Common myeloid progenitor, CD34-positive (primary cell): Measurements from ENCODE around the gene BGN.

Experiments used
- CTCF ChIA-PET: fragments of 350-600 bp; sonication (Branson Sonifier 250); formaldehyde crosslinking; loops from one replicate; lab custom pipeline; 2021; ENCODE audit warnings: antibody characterized with exemption; lab: Charles Lee
- POLR2A ChIA-PET: fragments of 350-600 bp; sonication (Branson Sonifier 250); formaldehyde crosslinking; loops from one replicate; lab custom pipeline; 2021; ENCODE audit warnings: antibody characterized with exemption; lab: Charles Lee
- DNase-seq, 3 donors: peaks; one replicate each; pipeline versions ENCODE4 v3.0.0 to v3.0.0-alpha.2; 2013
- H3K27ac ChIP-seq, 2 experiments: 1 replicate in 1 of 2; 2 replicates in 1 of 2; pipeline ENCODE4 v1.7.0; 2013; ENCODE audit warnings: inconsistent platforms in 2 of 2, low read length in 2 of 2, mild to moderate bottlenecking in 2 of 2, low read depth in 1 of 2, moderate library complexity in 1 of 2; ENCODE audit not compliant: severe bottlenecking in 2 of 2, insufficient read depth in 1 of 2, poor library complexity in 1 of 2
- H3K27me3 ChIP-seq, 5 experiments: replicated peaks in 2 of 5; 1 replicate in 3 of 5; 2 replicates in 2 of 5; pipeline versions ENCODE4 v1.6.1 to v1.7.0; 2013; ENCODE audit warnings: low read length in 4 of 5, mild to moderate bottlenecking in 2 of 5, moderate library complexity in 2 of 5, inconsistent platforms in 1 of 5; ENCODE audit not compliant: insufficient read depth in 5 of 5, control insufficient read depth in 4 of 5
- H3K36me3 ChIP-seq, 4 experiments: 1 replicate in 2 of 4; 2 replicates in 2 of 4; pipeline versions ENCODE4 v1.6.1 to v1.7.0; 2013; ENCODE audit warnings: low read length in 3 of 4, control low read depth in 1 of 4, mild to moderate bottlenecking in 1 of 4; ENCODE audit not compliant: control insufficient read depth in 4 of 4, insufficient read depth in 4 of 4
- H3K4me1 ChIP-seq, 4 experiments: 1 replicate in 3 of 4; 2 replicates in 1 of 4; pipeline versions ENCODE4 v1.6.1 to v1.7.1; 2013; ENCODE audit warnings: low read length in 3 of 4, mild to moderate bottlenecking in 3 of 4, control low read depth in 1 of 4, inconsistent platforms in 1 of 4, moderate library complexity in 1 of 4; ENCODE audit not compliant: control insufficient read depth in 4 of 4, insufficient read depth in 4 of 4; ENCODE audit errors: control extremely low read depth in 1 of 4
- H3K4me3 ChIP-seq, 7 experiments: 1 replicate in 4 of 7; 2 replicates in 3 of 7; pipeline versions ENCODE4 v1.5.1 to v1.7.0; 2013; ENCODE audit warnings: mild to moderate bottlenecking in 7 of 7, low read length in 6 of 7, moderate library complexity in 6 of 7, inconsistent platforms in 2 of 7, low read depth in 2 of 7, control low read depth in 1 of 7; ENCODE audit not compliant: insufficient read depth in 4 of 7, control insufficient read depth in 1 of 7; ENCODE audit errors: extremely low read depth in 1 of 7
- H3K9me3 ChIP-seq, 5 experiments: 1 replicate in 4 of 5; 2 replicates in 1 of 5; pipeline versions ENCODE4 v1.6.1 to v1.7.1; 2013; ENCODE audit warnings: low read length in 4 of 5, mild to moderate bottlenecking in 2 of 5, inconsistent platforms in 1 of 5, low read depth in 1 of 5, moderate library complexity in 1 of 5; ENCODE audit not compliant: control insufficient read depth in 4 of 5, insufficient read depth in 2 of 5; ENCODE audit errors: control extremely low read depth in 1 of 5
- WGBS: methylation state at CpG from one replicate; pipeline ENCODE4 v1.1.5; 2013; ENCODE audit not compliant: insufficient coverage; 5-methylcytosine and 5-hydroxymethylcytosine counted together

Gene BGN

DNA sequence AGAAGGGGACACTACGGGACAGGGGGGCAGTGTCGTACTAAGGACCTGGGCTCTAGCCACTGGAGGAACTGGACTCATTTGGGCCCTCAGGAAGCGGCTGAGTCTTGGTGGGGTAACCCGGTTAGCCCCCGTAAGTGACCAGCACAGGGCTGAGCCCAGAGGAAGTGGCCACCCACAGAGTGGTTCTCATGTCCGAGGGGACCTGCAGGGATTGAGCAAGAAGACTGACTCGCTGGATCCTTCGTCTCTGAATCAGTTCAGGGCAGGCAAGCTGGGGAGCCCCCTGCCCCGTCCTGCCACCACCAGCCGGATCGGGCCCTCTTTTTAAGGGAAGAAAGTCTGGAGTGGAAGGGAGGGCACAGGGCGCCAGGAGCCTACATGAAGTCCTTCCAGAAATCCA lies 719 bp upstream of the BGN start:
- no peak overlapping the region for H3K4me3 ChIP-seq
- POLR2A ChIA-PET, result no interaction called here
- H3K27ac ChIP-seq, result no peak overlapping the region
- H3K9me3 ChIP-seq, result no peaks in the 10 kb centered on the region
- 83% methylated on average over 6 of the region's 12 CpGs for WGBS
- CTCF ChIA-PET, result interaction anchor here (1.1 to 1.2 kb wide), 2 partner anchors 20 to 23 kb away, joined by 3 to 4 read pairs; no protein-coding TSS in a partner anchor
- H3K27me3 ChIP-seq, result peaks cover 0 to 27% (median 0%) of the 10 kb centered on the region in 5 experiments
- H3K36me3 ChIP-seq, result no peaks in the 10 kb centered on the region
- peaks cover 0 to 16% (median 8%) of the 10 kb centered on the region in 4 experiments for H3K4me1 ChIP-seq
- DNase-seq, result no peak

- DNase-seq, result no peak
- Histone ChIP-seq H3K27ac (no peak overlapping the region), H3K27me3 (peaks cover 0 to 27% (median 0%) of the 10 kb centered on the region in 5 experiments), H3K9me3 (no peaks in the 10 kb centered on the region), H3K4me1 (peaks cover 0 to 16% (median 8%) of the 10 kb centered on the region in 4 experiments), H3K36me3 (no peaks in the 10 kb centered on the region), H3K4me3 (no peak overlapping the region)
- ChIA-PET CTCF (interaction anchor here (1.5 to 1.6 kb wide), 2 partner anchors 18 to 458 kb away, joined by 4 to 5 read pairs; no protein-coding TSS in a partner anchor), POLR2A (no interaction called here)
- WGBS, result 65% methylated on average over 17 of the region's 17 CpGs
Observed at GRCh38 chrX:153495362-153495751, 577 bp downstream of the BGN start.

GRCh38 chrX:153495903-153496589 lies 1.3 kb downstream of the BGN start:
- 89% methylated on average over 15 of the region's 18 CpGs for WGBS
- POLR2A ChIA-PET, result no interaction called here
- no peaks in the 10 kb centered on the region for H3K9me3 ChIP-seq

GRCh38 chrX:153496590-153496959 lies 1.8 kb downstream of the BGN start:
- H3K4me3 ChIP-seq, result no peak overlapping the region
- WGBS, result 95% methylated on average over 3 of the region's 8 CpGs
- no peaks in the 10 kb centered on the region for H3K9me3 ChIP-seq
- DNase-seq, result no peak
- ChIA-PET CTCF (interaction anchor here (0.8 to 1.6 kb wide), 5 partner anchors 11 to 460 kb away, joined by 3 to 5 read pairs (median 4); partner anchors contain the start of gene HAUS7), POLR2A (no interaction called here)
- peaks cover 0 to 23% (median 0%) of the 10 kb centered on the region in 5 experiments for H3K27me3 ChIP-seq
- no peaks in the 10 kb centered on the region for H3K36me3 ChIP-seq
- H3K4me1 ChIP-seq, result peaks cover 0 to 12% (median 8%) of the 10 kb centered on the region in 4 experiments
- H3K27ac ChIP-seq, result no peak overlapping the region

More at GRCh38 chrX:153495903-153496589, 1.3 kb downstream of the BGN start:
- CTCF ChIA-PET, result interaction anchor here (0.8 to 1.6 kb wide), 5 partner anchors 11 to 459 kb away, joined by 3 to 5 read pairs (median 4); partner anchors contain the start of gene HAUS7
- H3K27me3 ChIP-seq, result peaks cover 0 to 25% (median 0%) of the 10 kb centered on the region in 5 experiments
- DNase-seq, result no peak
- peaks cover 0 to 16% (median 8%) of the 10 kb centered on the region in 4 experiments for H3K4me1 ChIP-seq
- H3K36me3 ChIP-seq, result no peaks in the 10 kb centered on the region
- no peak overlapping the region for H3K4me3 ChIP-seq
- H3K27ac ChIP-seq, result no peak overlapping the region

GRCh38 chrX:153498453-153498852 lies 3.7 kb downstream of the BGN start:
- POLR2A ChIA-PET, result no interaction called here
- no peaks in the 10 kb centered on the region for H3K36me3 ChIP-seq
- CTCF ChIA-PET, result interaction anchor here (0.9 to 1.2 kb wide), 3 partner anchors 10 to 28 kb away, joined by 3 read pairs; partner anchors contain the start of gene HAUS7
- DNase-seq, result no peak
- H3K27me3 ChIP-seq, result peaks cover 0 to 21% (median 0%) of the 10 kb centered on the region in 5 experiments
- H3K4me1 ChIP-seq, result peaks cover 0 to 3% (median 0%) of the 10 kb centered on the region in 4 experiments
- H3K27ac ChIP-seq, result no peak overlapping the region
- H3K4me3 ChIP-seq, result no peak overlapping the region
- WGBS, result 91% methylated on average over 6 of the region's 7 CpGs
- no peaks in the 10 kb centered on the region for H3K9me3 ChIP-seq

- H3K4me1 ChIP-seq, result peaks cover 0 to 3% (median 0%) of the 10 kb centered on the region in 4 experiments
- WGBS, result 91% methylated on average over 12 of the region's 15 CpGs
- no peaks in the 10 kb centered on the region for H3K9me3 ChIP-seq
- POLR2A ChIA-PET, result no interaction called here
- H3K4me3 ChIP-seq, result no peak overlapping the region
- H3K27ac ChIP-seq, result no peak overlapping the region
- peaks cover 0 to 18% (median 0%) of the 10 kb centered on the region in 5 experiments for H3K27me3 ChIP-seq
- CTCF ChIA-PET, result interaction anchor here (1.0 to 1.2 kb wide), 2 partner anchors 10 to 28 kb away, joined by 3 read pairs; no protein-coding TSS in a partner anchor
- H3K36me3 ChIP-seq, result no peaks in the 10 kb centered on the region
- no peak for DNase-seq
Observed at GRCh38 chrX:153499341-153499740, 4.6 kb downstream of the BGN start.

GRCh38 chrX:153499876-153500275 lies 5.1 kb downstream of the BGN start:
- Histone ChIP-seq H3K27ac (no peak overlapping the region), H3K4me3 (no peak overlapping the region), H3K9me3 (no peaks in the 10 kb centered on the region), H3K36me3 (no peaks in the 10 kb centered on the region), H3K27me3 (peaks cover 0 to 17% (median 0%) of the 10 kb centered on the region in 5 experiments), H3K4me1 (peaks cover 0 to 2% (median 0%) of the 10 kb centered on the region in 4 experiments)
- ChIA-PET CTCF (interaction anchor here (1.0 kb wide), 1 partner anchor 28 kb away, joined by 3 read pairs; no protein-coding TSS in a partner anchor), POLR2A (no interaction called here)
- DNase-seq, result no peak
- 97% methylated on average over 16 of the region's 17 CpGs for WGBS
